ENCODE data around the gene TOR1AIP1.

DNA sequence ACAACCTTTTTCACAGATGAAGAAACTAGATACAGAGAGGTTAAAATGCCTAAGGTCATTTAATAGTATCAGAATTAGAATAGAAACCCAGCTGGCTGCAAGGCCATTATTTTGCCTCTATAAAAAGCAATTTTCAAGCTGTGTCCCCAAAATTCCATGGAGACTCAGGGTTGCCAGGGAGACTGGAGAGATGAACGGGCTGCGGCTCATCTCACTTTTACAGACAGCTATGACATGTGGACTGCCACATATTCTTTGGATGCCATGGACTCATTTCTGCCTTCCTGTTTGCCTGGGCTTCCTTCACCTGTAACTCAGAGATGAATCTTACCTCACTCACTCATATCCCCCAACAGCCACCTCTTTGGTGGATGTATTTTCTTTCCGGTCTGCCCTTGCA, 21.4 kb upstream of the TOR1AIP1 start:
- TF ChIP-seq, protein P1, sequence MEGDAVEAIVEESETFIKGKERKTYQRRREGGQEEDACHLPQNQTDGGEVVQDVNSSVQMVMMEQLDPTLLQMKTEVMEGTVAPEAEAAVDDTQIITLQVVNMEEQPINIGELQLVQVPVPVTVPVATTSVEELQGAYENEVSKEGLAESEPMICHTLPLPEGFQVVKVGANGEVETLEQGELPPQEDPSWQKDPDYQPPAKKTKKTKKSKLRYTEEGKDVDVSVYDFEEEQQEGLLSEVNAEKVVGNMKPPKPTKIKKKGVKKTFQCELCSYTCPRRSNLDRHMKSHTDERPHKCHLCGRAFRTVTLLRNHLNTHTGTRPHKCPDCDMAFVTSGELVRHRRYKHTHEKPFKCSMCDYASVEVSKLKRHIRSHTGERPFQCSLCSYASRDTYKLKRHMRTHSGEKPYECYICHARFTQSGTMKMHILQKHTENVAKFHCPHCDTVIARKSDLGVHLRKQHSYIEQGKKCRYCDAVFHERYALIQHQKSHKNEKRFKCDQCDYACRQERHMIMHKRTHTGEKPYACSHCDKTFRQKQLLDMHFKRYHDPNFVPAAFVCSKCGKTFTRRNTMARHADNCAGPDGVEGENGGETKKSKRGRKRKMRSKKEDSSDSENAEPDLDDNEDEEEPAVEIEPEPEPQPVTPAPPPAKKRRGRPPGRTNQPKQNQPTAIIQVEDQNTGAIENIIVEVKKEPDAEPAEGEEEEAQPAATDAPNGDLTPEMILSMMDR (conservative IDR thresholded peaks at IDR 0.05 in 1 of 2, IDR thresholded peaks at IDR 0.05 in 1 of 2; ENCODE audit: low read depth in 1 of 2, low read length in 2 of 2): no peak
- no peak for TF ChIP-seq EZH2 (IDR thresholded peaks at IDR 0.05; ENCODE audit: low read length, missing control alignments)

All from fibroblast of lung (primary cell).